ENCODE results near the gene STX18.
"Not testable (repeated sequence)": the region's sequence is repeated elsewhere in the genome, so short reads cannot be mapped to it uniquely, and the experiment has no call there.

Gene STX18

GRCh38 chr4:4506961-4507360, 34.9 kb downstream of the STX18 start:
- no peak for TF ChIP-seq CTCF (IDR thresholded peaks at IDR 0.05)
- no peak overlapping the region for H3K4me3 ChIP-seq (ENCODE audit: low read depth in 1 of 2, low read length in 1 of 2)
- H3K27me3 ChIP-seq = peaks cover 7% of the 10 kb centered on the region
- H3K36me3 ChIP-seq = no peaks in the 10 kb centered on the region
- H3K27ac ChIP-seq = no peak overlapping the region
- no peaks in the 10 kb centered on the region for H3K4me1 ChIP-seq (ENCODE audit: control insufficient read depth in 1 of 2, insufficient read depth in 1 of 2, low read depth in 1 of 2, low read length in 1 of 2)
- no peaks in the 10 kb centered on the region for H3K9me3 ChIP-seq

GRCh38 chr4:4505211-4505610, 36.6 kb downstream of the STX18 start:
- H3K4me1 ChIP-seq (ENCODE audit: control insufficient read depth in 1 of 2, insufficient read depth in 1 of 2, low read depth in 1 of 2, low read length in 1 of 2); H3K27ac ChIP-seq; H3K27me3 ChIP-seq; H3K9me3 ChIP-seq; H3K36me3 ChIP-seq; H3K4me3 ChIP-seq (ENCODE audit: low read depth in 1 of 2, low read length in 1 of 2): not testable (repeated sequence)

- H3K4me3 ChIP-seq (ENCODE audit: low read depth in 1 of 2, low read length in 1 of 2) = no peak overlapping the region
- peaks cover 0 to 6% of the 10 kb centered on the region in 2 experiments for H3K4me1 ChIP-seq (ENCODE audit: control insufficient read depth in 1 of 2, insufficient read depth in 1 of 2, low read depth in 1 of 2, low read length in 1 of 2)
- H3K9me3 ChIP-seq = no peaks in the 10 kb centered on the region
- H3K27me3 ChIP-seq = peaks cover 7% of the 10 kb centered on the region
- no peaks in the 10 kb centered on the region for H3K36me3 ChIP-seq
- TF ChIP-seq CTCF (IDR thresholded peaks at IDR 0.05) = no peak
- H3K27ac ChIP-seq = no peak overlapping the region
Measured at GRCh38 chr4:4504783-4505182, 37.1 kb downstream of the STX18 start.

- Histone ChIP-seq H3K27ac (no peak overlapping the region), H3K4me3 (ENCODE audit: low read depth in 1 of 2, low read length in 1 of 2) (no peak overlapping the region)
Measured at GRCh38 chr4:4502694-4503311, 39.0 kb downstream of the STX18 start.

GRCh38 chr4:4501679-4502078, 40.2 kb downstream of the STX18 start:
- Histone ChIP-seq H3K4me1 (ENCODE audit: control insufficient read depth in 1 of 2, insufficient read depth in 1 of 2, low read depth in 1 of 2, low read length in 1 of 2) (peaks cover 0 to 6% of the 10 kb centered on the region in 2 experiments), H3K4me3 (ENCODE audit: low read depth in 1 of 2, low read length in 1 of 2) (no peak overlapping the region), H3K27ac (no peak overlapping the region), H3K27me3 (peaks cover 7% of the 10 kb centered on the region), H3K36me3 (no peaks in the 10 kb centered on the region), H3K9me3 (no peaks in the 10 kb centered on the region)
- TF ChIP-seq CTCF (IDR thresholded peaks at IDR 0.05) = no peak

More at GRCh38 chr4:4502694-4503311, 39.0 kb downstream of the STX18 start:
- Histone ChIP-seq H3K36me3 (no peaks in the 10 kb centered on the region), H3K9me3 (no peaks in the 10 kb centered on the region), H3K27me3 (peaks cover 7% of the 10 kb centered on the region), H3K4me1 (ENCODE audit: control insufficient read depth in 1 of 2, insufficient read depth in 1 of 2, low read depth in 1 of 2, low read length in 1 of 2) (peaks cover 0 to 6% of the 10 kb centered on the region in 2 experiments)
- TF ChIP-seq CTCF (IDR thresholded peaks at IDR 0.05) = no peak

- Histone ChIP-seq H3K36me3 (no peaks in the 10 kb centered on the region), H3K4me3 (ENCODE audit: low read depth in 1 of 2, low read length in 1 of 2) (no peak overlapping the region), H3K27ac (no peak overlapping the region), H3K4me1 (ENCODE audit: control insufficient read depth in 1 of 2, insufficient read depth in 1 of 2, low read depth in 1 of 2, low read length in 1 of 2) (peaks cover 0 to 6% of the 10 kb centered on the region in 2 experiments), H3K9me3 (no peaks in the 10 kb centered on the region), H3K27me3 (peaks cover 7% of the 10 kb centered on the region)
- no peak for TF ChIP-seq CTCF (IDR thresholded peaks at IDR 0.05)
Measured at GRCh38 chr4:4499438-4500123, 42.3 kb downstream of the STX18 start.

Data from neutrophil (primary cell).